ENCODE results near the gene STXBP3. TPM values are rescaled to one million over a fixed set of nuclear protein-coding genes. Genes with fewer than 3 reads are reported as not detected.

STXBP3 gene
- total RNA-seq, 1 donor from 2014 or later = 42.4 TPM

DNA sequence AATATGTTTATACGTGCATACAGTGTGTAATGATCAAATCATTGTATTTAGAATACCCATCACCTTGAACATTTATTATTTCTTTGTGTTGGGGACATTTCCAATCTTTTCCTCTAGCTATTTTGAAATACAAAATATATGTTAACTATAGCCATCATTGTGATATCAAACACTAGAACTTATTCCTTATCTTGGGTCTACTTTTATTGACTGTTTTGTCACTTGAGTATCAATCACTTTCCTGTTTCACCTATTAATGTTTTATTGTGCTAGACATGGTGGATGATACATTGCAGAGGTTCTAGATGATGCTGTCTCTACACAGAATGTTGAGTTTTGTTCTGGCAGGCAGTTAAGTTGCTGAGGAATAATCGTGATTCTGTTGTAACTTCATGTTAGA lies 45.9 kb downstream of the STXBP3 start:
- DNase-seq (ENCODE audit: low spot score) = no peak

DNA sequence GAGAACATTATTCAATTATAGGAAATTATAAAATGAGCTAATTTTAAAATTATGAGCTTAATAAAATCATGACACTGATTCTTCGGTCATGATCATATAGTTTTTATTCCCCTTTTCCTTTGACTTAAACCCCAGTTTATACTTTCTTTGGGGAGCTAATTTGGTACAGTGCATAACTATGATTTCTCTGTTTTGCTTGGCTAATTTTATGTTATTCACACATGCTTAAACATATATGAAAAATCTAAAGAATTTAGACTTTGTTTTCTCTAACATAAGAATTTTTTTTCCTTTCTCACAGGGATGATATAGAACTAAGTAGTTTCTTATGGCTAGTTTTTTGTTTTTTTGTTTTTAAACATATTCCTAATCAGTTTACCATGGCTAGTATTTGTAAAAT lies 52.5 kb downstream of the STXBP3 start:
- DNase-seq (ENCODE audit: low spot score) = no peak

DNA sequence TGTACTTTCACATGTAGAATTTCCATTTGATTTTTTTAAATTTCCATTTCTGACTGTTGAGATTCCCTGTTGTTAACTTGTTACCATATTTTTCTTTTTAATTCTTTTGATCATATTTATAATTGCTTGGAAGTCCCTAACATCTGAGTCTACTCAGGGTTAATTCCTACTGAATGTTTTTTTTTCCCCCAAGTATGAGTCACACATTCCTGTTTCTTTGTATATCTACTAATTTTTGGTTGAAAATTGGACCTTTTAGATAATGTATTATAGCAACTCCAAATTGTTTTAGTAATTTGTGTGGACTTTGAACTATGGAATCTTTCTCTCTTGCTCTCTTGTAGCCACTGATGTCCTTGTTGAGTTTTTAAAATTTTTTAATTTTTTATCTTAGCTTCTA lies 54.6 kb downstream of the STXBP3 start:
- no peak for DNase-seq (ENCODE audit: low spot score)

DNA sequence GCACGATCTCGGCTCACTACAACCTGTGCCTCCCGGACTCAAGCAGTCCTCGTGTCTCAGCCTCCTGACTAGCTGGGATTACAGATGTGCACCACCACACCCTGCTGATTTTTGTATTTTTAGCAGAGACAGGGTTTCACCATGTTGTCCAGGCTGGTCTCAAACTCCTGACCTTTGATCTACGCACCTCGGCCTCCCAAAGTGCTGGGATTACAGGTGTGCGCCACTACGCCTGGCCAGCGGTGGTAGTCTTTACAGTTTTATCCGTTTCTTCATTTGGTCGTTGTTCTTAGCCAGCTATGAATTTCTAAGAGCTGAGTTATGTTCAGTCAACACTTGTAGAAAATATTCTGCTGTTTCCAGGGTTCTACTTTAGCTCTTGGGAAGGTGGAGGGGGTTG lies 57.1 kb downstream of the STXBP3 start:
- DNase-seq (ENCODE audit: low spot score) = no peak

DNA sequence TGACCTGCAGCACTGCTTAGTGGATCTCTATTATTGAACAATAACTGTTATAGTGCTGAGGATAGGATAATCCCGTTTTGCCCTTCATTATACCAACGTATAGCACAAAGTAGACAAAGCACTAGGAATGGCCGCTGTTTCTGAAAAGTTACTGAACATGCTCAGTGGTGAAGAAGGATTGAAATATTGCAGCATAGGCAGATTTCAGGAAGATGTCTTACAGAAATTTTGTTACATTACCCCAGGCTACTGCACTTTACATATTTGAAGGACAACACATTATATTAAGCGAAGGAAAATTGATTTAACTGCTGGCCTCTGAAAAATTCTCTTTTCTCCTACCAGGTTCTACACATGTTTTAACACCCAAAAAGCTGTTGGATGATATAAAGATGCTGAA lies 62.0 kb downstream of the STXBP3 start:
- DNase-seq (ENCODE audit: low spot score) = no peak

DNA sequence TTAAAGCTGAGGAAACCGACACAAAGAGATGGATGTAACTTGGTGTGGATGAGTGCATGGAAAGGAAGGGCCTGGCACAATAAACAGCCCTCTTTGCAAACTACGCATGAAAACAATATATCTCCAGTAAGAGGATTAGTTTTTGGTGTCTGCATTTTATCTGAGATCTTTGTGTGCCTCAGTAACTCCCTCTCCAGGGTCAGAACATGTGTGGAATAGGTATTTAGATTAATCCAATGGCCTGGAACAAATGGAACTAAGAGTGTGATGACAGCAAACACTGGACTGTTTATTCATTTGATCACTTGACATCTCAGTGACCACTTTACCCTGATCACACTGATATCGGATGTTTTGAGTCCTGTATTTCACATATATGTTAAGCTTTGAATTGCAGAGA lies 65.1 kb downstream of the STXBP3 start:
- no peak for DNase-seq (ENCODE audit: low spot score)

DNA sequence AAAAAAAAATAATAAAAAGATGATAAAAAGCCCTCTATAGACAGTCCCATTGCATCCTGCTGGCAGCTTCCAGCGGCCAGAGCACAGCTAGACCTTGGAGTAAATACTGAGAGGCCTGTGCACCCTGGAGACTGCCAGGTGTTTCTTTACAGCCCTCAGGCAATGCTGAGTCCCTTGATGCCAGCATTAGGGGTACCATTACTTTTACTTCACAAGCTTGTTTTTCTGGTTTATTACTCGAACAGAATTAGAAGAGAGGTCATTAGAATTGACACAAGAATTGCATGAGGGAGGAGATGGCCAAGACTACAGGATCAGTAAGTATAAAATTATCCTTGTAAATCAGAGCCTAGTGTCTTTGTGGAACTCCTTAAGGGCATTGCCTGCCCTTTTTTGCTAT lies 66.9 kb downstream of the STXBP3 start:
- DNase-seq (ENCODE audit: low spot score) = no peak

DNA sequence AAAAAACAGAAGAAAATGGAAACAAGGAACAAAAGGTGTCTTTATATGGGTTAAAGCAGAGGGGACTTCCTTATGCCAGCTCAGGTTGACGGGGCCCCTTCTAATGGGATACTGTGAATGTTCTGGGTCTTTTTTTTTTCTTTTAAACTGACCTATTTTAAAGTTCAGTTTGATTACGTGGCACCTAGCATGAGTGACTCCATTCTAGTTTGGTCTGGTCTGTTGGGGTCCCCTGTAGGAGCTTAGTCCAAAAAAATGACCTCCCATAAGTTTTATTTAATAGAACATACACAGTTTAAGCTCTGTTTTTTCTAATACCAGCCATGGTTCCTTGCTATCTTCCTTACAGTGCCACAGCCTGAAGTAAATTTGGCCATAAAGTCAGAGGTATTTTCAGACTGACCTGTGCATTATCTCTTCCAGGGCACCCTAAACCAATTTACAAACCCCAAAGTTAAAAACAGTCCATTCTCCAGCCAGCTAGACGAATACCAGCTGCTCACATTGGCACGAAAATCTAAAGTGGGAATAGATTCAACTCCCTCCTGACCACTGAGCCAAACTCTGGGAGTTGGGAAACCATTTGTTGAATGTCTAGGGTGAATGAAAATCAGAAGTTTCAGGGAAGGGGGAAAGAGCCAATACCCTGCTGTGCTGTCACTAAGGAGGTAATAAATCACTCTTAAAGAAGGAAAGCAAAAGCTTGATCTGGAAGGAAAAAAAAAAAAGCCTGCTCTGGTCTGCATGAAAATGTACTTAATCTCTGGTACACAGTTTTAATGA lies 68.1 kb downstream of the STXBP3 start:
- DNase-seq (ENCODE audit: low spot score) = no peak

DNA sequence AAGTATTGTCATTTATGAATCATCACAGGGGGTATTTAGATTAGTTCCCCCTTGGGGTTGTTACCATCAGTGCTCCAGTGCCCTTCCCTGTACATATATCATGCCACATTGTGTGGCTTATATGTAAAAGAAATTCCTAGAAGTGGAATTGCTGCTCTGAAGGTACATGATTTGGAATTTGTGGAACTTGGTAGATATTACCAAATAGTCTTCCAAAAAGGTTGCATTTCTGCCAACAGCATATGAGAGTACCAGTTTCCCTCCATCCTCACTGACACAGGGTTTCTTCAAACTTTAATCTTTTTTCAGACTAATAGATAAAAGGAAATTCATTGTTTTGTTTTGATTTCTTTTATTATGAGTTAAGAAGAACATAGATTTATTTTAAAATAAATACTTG lies 69.1 kb downstream of the STXBP3 start:
- no peak for DNase-seq (ENCODE audit: low spot score)

DNA sequence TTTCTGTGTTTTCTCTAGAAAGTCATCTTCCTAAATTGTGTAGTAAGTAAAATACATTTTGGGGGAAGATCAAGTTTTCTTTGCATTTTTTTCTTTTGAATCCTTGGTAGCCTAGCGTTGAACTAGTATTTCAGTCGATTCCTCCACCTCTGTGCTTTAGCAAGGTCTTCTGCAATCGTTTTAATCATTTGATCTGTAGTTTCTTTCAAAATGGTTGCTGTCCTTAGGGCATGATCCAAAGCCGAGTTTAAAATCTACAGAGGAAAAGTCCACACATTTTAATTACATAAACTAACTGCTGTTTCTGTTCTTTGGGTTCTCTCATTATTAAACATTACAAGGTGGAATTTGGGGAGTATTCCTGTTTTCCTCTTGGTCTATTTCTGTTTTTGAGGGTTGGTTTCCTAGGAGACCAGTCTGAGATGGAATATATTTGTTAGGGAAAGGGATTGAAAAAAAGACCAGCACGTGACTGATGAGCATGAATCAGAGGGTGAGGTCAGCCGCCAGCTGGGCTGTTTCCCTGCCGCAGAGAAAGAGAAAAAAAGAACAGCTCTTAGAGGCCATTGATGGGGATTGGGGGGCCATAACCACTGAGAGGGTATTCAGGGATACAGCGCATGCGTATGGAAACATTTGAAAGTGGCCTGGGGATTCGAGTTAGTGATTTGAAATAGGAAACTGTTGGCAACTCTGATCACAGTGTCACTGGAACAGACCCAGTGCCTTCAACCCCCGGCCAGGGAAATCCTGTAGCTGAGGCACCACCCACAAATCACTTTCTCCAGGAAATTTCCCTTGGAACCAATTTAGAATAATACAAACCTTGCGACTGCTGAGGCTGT lies 69.8 kb downstream of the STXBP3 start:
- DNase-seq (ENCODE audit: low spot score) = no peak

DNA sequence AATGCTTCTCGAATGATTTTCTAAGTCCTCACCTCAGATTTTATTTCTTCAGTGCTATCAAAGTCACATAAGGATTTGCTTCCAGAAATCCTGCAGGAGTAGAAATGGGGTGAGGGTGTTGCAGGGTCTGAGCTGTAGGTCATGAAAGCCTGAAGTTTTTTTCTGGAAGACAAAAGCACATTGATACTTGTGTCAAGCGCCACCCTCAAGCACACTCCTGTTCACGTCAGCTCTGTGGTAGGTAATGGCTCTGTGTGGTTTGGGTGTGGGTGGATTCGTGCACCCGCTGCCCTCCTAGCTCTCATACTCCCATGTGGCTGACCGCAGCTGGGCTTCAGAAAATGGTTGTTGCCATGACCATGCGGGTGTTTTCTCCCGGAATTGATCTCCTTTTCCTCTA lies 70.5 kb downstream of the STXBP3 start:
- no peak for DNase-seq (ENCODE audit: low spot score)

DNA sequence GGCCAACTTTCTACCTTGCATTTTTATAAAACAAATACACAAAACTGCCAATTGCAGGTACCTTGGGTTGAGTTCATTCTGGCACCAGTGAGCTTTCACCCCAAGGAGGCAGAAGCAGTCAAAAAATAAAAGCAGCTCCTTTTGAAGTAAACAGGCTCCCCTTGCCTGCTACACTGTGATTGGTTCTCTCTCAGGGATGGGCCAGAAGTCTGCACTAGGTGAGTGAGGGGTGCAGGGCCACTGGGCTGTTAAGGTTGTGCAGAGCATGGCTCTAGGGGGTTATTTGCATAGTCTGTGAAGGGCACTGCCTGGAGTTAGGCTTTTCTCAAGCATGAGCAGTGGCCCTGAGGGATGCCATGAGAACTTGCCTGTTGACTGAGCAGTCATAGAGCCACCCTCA lies 71.3 kb downstream of the STXBP3 start:
- no peak for DNase-seq (ENCODE audit: low spot score)

DNA sequence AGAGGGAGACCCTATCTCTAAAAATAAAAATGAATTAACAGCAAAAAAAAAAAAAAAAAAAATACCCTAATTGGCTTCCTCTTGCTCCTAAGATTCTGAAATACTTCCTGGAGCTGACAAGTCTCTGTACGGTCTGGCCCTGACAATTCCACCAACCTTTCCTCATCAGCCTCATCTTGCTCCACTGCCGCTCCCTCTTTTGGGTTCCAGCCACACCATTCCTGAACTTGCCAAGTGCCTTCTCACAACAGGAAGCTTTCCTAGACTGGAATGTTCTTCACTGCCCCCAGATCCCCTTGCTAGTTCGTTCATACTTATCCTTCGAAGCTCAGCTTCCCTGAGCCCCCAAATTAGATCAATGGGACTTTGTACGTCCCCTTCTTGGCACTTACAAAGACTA lies 73.4 kb downstream of the STXBP3 start:
- DNase-seq (ENCODE audit: low spot score) = no peak

DNA sequence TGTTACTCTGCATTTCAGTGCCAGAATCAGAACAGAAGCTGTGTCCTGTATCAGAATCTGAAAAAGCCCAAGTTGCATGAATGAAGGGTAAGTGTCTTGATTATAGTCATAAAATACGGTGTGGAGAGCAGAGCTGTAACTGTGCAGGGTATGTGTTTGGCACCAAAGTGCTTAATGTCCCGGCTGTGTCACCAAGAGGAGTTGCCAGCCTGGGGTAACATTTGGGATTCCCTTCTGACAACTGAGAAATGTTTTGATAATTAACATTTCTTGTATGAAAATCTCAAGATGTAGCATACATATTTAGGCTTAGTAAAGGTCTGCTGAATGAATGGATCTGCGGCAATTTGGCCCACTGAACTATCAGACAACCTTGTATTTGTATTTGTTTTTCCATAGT lies 77.2 kb downstream of the STXBP3 start:
- no peak for DNase-seq (ENCODE audit: low spot score)

DNA sequence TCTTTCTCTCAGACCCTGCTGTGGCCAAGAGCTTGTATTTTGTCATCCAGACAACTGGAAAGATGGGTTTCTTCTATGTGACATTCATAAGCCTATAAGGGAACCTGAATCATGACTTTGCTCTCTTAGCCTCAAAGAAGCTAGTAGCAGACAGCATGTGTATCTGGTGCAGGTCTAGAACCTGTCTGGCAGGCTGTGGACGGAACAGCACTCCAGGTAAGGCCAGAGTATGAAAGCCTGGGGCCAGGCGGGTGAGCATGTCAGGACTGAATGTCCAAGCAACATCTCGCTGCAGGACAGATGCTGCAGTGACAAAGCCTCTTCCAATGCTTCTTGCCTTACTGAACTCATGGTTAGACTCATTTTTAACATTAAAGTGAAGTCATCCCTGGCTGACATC lies 77.6 kb downstream of the STXBP3 start:
- DNase-seq (ENCODE audit: low spot score) = no peak

DNA sequence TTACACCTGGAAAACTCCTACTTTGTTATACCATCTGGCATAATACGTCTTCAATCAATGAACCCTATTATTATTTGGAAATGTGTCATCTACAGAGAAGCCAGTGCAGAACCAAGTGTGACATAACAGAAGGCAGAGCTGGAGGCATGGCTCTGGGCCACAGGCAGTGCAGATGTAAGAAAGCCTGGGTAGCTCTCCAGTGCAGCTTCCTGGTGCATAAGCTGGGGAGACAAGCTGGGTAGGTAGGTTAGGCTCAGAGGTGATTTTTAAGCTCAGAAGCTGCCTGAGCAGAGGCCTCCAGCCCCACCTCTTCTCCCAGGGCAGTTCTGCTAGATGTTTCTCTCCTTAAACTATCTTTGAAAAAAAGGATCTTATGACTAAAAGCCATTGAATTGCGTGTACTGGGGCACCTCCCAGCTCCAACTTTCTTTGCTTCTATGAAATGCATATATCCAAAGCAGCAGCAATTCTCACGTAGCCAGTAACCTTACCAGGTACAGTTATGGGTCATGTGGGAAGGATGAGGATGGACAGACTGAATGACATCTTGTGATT lies 79.7 kb downstream of the STXBP3 start:
- no peak for DNase-seq (ENCODE audit: low spot score)

DNA sequence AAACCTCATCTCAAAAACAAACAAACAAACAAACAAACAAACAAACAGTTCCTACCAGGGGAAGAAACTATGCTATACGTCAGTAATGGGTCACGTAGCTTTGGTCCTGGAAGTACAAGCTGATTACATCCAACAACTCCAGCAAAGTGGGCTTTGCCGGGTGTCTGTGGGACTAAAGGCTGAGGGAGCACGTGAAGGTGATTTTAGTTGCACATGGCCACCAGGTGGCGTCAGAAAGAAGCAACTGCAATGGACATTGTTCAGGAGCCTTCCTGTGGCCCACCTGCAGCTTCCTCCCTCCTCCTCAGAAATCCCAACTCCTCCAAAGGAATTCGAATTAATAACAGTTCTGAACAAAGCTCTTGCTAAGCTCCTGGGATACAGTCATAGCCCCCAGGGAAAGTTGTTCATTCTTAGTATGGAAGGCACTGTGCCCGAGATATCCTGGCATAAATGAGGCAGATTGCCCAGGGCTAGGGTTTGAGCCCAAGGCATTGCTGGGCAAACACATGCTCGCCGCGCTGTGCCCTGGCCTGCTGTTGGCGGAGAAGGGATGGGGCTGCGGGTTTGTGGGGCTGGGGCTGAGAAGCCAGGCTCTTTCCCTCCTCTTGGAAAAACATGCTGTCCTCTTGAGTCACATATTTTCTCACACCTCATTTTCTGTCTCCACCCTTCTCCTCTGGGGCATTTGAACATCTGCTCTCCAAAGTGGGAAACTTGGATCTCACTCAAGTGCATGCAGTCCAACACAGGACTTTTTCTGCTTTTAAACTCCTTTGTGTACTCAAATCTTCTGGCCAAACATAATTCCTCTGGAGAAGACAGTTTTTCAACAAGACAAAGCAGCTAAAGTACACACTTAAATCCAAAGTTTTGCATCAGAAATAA lies 81.8 kb downstream of the STXBP3 start:
- no peak for DNase-seq (ENCODE audit: low spot score)

DNA sequence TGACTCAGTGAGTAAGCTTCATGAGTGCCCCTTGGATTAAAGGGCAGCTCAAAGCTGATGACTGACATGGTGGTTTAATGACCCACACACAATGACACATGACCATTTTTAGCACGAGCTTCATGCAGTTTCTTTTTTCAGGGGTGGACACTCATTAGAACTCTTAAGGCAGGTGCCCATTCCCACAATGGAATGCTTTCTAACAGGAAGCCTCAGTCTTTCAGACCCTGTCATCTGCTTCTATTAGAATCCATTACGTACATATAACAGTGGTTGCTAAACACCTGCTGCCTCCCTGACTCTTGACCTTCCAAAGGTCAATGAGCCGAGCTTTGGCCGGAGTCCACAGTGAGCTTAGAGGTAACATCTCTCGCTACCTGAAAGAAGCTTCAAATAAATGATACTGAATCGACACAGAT lies 83.0 kb downstream of the STXBP3 start:
- no peak for DNase-seq (ENCODE audit: low spot score)

DNA sequence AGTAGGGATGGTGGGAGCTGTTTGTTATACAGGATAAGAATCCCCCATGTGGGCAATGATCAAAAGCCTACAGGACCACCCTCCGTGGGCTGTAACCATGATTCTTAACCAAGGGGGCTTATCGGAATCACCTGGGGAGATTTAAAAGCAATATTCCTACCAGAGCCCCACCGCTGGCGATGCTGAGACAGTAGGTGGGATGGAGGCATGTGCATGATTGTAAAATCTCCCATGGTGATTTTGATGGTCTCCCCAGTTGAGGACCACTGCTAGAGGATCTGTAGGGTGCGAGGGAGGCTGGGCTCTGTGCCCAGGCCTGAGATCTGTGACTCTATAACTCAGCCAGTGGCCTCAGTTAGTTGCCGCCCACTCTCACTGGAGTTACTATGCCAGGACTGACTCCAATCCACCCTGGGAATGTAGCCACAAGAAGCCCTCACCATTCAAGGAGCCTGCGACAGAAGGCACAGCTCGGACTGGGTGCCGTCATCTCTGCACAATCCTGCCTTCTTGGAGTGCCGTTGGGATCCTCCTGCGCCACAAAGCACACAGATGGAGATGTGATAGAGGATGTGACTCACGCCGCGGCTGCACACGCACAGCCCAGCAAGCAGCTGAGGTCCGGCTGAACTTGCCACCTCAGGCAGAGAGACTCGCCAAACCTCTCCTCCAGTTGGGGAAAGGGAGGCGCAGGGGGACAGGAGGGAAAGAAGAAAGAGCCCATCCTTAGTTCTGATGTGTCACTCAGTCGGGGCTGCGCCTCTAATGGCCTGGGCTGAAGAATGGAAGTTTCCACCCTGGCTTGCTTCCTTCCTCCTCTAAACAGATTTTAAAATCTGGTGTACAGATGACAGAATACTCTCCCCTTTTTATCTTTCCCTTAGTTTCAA lies 83.9 kb downstream of the STXBP3 start:
- DNase-seq (ENCODE audit: low spot score) = peak; percentile 91

DNA sequence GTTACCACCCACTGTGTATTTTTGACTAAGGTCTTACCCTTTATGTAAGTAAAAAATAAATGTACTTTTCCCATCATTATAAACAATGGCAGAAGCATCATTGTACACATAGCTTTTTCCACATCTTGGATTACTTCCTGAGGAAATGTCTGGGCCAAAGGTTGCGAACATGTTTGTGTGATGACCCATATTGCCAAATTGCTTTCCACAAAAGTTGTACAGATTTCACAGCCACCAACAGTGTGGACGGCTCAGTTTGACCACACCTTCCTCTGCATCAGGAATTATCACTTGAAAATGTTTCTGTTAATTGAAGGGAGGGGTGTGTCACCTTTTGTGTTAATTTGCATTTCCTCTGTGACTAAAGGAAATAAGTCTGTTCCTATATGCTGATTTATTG lies 84.8 kb downstream of the STXBP3 start:
- no peak for DNase-seq (ENCODE audit: low spot score)
